Measurements from ENCODE around the gene CNTNAP5.

The CNTNAP5 gene

DNA sequence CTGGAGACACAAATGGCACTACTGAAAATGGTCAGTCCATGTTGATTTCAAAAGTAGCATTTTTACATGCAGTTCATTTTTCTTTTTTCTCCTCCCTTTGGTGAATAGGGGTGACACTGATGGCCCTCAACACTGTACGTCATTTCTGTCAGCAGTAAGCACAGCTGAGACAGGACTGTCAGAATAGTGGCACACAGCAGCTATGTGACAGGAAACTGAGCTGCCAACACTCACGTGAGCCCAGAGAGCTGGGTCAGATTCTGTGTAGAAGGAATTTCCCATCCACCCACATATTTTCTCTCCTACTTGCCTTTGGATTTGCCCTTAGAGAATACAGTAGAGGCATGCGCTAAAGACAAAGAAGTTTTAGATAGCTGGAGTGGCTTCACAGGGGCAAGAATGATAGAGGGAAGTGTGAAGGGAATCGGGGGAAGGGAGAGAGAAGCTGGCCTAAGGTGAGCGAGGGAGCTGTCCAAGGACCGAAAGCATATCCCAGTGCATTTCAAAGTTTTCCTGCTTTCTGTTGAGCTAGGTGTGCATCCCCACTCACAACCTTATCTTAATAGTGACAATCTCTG lies 476.6 kb downstream of the CNTNAP5 start:
- ATAC-seq (no peak), DNase-seq (no peak)
- H3K9me3 Mint-ChIP-seq: peaks cover 5% of the 10 kb centered on the region
- H3K27me3 Mint-ChIP-seq: no peaks in the 10 kb centered on the region
- no peaks in the 10 kb centered on the region for H3K4me1 Mint-ChIP-seq
- no peak overlapping the region for H3K4me3 Mint-ChIP-seq
- H3K36me3 Mint-ChIP-seq (ENCODE audit: low read depth): no peaks in the 10 kb centered on the region
- H3K27ac Mint-ChIP-seq: no peak overlapping the region

DNA sequence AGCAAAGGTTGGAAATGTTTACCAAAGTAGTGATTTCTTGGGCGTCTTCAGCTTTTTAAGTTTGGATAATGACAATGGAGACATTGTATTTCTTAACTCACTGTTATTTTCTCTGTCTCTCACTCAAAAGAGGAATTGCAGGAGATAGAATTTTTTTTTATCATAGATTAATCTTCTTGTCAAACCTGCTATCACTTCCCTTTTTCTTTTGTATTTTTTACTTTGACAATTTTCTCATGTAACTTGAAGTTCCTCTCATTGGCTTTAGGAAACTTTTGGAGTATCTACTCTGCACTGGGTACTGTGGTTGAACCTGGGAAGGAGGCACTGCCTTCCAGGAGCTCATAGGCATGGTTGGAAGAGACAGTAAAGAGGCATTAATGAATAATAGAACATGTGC lies 489.1 kb downstream of the CNTNAP5 start:
- Mint-ChIP-seq H3K27me3 (peaks cover 3% of the 10 kb centered on the region), H3K4me3 (no peak overlapping the region), H3K9me3 (peaks cover 25% of the 10 kb centered on the region), H3K27ac (no peak overlapping the region), H3K36me3 (ENCODE audit: low read depth) (no peaks in the 10 kb centered on the region), H3K4me1 (no peaks in the 10 kb centered on the region)
- ATAC-seq: no peak
- no peak for DNase-seq

DNA sequence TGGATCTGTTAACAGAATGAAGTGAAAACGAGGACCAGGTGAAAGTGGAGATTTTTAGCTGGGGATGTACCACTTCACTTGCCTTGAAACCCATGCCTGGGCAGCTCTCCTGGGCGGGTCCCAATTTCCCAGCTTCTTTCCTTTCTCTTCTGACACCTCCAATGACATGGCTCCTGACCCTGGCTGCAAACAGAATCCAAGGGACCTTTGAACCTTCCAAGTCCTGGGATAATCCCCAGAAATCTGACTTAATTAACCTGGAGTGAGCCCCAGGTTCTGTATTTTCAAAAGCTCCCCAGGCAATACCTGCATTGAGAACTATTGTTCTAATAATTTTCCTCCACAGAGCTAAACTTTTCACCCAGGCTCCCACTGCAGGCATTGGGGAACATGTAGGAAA lies 495.9 kb downstream of the CNTNAP5 start:
- peaks cover 22% of the 10 kb centered on the region for H3K9me3 Mint-ChIP-seq
- H3K27me3 Mint-ChIP-seq: peaks cover 3% of the 10 kb centered on the region
- no peak for ATAC-seq
- no peak overlapping the region for H3K4me3 Mint-ChIP-seq
- DNase-seq: no peak
- no peak overlapping the region for H3K27ac Mint-ChIP-seq
- H3K36me3 Mint-ChIP-seq (ENCODE audit: low read depth): no peaks in the 10 kb centered on the region
- no peaks in the 10 kb centered on the region for H3K4me1 Mint-ChIP-seq

DNA sequence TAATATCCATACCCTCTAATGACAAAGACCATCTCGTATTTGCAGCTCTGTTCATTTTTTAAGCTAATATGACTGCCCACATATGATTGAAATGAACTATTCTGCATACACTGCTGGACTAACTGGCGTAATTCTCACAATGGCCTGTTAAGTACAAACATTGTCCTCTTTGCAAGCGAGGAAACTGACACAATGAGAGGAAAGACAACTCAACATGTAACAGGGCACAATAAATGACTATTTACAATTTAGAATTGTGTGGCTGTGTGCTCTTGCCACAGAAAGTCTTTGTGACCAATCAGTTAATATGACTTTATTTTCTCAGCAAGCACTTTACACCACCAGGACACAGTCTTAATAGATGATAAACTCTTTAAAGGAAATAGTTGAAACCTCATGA lies 498.0 kb downstream of the CNTNAP5 start:
- DNase-seq (no peak), ATAC-seq (no peak)
- Mint-ChIP-seq H3K9me3 (peaks cover 6% of the 10 kb centered on the region), H3K27ac (no peak overlapping the region), H3K4me3 (no peak overlapping the region), H3K36me3 (ENCODE audit: low read depth) (no peaks in the 10 kb centered on the region), H3K4me1 (no peaks in the 10 kb centered on the region), H3K27me3 (no peaks in the 10 kb centered on the region)

DNA sequence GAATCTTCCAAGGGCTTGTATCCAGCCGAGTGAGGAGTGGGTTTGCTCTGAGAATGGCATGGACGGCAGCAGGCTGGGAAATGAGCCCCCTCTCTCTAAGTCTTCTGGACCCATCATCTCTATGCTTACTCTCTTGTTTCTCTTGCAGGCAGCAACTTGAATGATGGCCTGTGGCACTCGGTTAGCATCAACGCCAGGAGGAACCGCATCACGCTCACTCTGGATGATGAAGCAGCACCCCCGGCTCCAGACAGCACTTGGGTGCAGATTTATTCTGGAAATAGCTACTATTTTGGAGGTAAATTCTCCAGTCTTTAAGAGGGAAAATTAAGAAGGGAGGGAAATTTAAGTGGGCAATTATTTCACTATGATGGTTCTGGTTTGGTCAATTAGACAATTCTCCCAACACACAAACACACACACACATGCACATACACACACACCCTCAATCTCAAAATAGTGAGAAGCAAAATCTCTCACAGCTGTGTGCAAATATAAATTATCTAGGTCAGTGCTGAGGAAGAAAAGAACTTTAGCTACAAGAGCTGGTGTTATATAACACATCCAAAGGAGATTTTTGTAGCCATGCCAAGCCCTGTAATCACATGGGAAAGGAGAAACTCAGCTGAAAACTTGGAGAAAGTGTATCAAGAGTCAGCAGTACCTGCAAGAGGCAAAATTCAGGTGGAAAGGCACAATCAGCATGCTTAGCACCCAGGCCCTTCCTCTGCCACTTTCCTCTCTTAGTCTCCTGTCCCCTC lies 499.2 kb downstream of the CNTNAP5 start:
- no peaks in the 10 kb centered on the region for H3K27me3 Mint-ChIP-seq
- DNase-seq: no peak
- no peaks in the 10 kb centered on the region for H3K36me3 Mint-ChIP-seq (ENCODE audit: low read depth)
- H3K4me3 Mint-ChIP-seq: no peak overlapping the region
- no peaks in the 10 kb centered on the region for H3K4me1 Mint-ChIP-seq
- H3K9me3 Mint-ChIP-seq: peaks cover 6% of the 10 kb centered on the region
- H3K27ac Mint-ChIP-seq: no peak overlapping the region
- no peak for ATAC-seq

DNA sequence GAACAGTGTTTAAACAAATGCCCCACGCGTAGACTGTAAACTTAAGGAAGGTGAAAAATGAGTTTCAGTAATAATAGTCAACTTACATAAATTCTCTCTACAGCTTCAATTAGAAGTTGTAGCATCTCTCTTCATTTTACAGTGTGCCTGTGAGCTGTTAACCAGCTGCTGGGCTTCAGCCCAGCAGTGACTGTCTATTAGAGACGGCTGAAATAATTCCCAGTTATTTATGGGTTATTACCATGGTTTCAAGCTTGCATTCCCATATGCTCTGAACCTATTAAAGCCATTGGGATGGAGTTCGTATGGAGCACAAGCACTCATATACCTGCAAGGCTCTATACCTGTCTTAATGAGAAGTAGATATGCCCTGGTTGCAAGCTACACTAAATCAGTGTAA lies 501.1 kb downstream of the CNTNAP5 start:
- H3K4me3 Mint-ChIP-seq: no peak overlapping the region
- DNase-seq: no peak

DNA sequence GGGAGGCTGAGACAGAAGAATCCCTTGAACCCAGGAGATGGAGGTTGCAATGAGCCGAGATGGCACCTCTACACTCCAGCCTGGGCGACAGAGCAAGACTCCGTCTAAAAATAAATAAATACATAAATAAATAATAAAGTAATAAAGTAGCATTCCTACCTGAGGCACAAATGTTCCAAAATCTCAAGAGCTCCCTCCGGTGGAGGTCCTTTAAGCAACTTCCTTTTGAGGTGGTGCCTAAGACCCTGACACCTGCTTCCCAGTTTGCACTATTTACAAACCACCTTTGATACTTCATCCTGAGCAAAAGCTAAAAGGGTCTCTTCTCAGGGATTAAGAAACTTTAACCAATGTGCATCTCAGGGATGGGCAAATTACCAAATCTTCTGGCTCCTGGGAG lies 505.1 kb downstream of the CNTNAP5 start:
- no peak overlapping the region for H3K4me3 Mint-ChIP-seq
- no peaks in the 10 kb centered on the region for H3K27me3 Mint-ChIP-seq
- ATAC-seq (no peak), DNase-seq (no peak)
- no peaks in the 10 kb centered on the region for H3K4me1 Mint-ChIP-seq
- no peak overlapping the region for H3K27ac Mint-ChIP-seq
- peaks cover 4% of the 10 kb centered on the region for H3K9me3 Mint-ChIP-seq
- no peaks in the 10 kb centered on the region for H3K36me3 Mint-ChIP-seq (ENCODE audit: low read depth)

More for the DNA sequence above, 501.1 kb downstream of the CNTNAP5 start:
- no peak for ATAC-seq
- no peaks in the 10 kb centered on the region for H3K36me3 Mint-ChIP-seq (ENCODE audit: low read depth)
- no peaks in the 10 kb centered on the region for H3K27me3 Mint-ChIP-seq
- no peaks in the 10 kb centered on the region for H3K4me1 Mint-ChIP-seq
- no peaks in the 10 kb centered on the region for H3K9me3 Mint-ChIP-seq
- H3K27ac Mint-ChIP-seq: no peak overlapping the region

DNA sequence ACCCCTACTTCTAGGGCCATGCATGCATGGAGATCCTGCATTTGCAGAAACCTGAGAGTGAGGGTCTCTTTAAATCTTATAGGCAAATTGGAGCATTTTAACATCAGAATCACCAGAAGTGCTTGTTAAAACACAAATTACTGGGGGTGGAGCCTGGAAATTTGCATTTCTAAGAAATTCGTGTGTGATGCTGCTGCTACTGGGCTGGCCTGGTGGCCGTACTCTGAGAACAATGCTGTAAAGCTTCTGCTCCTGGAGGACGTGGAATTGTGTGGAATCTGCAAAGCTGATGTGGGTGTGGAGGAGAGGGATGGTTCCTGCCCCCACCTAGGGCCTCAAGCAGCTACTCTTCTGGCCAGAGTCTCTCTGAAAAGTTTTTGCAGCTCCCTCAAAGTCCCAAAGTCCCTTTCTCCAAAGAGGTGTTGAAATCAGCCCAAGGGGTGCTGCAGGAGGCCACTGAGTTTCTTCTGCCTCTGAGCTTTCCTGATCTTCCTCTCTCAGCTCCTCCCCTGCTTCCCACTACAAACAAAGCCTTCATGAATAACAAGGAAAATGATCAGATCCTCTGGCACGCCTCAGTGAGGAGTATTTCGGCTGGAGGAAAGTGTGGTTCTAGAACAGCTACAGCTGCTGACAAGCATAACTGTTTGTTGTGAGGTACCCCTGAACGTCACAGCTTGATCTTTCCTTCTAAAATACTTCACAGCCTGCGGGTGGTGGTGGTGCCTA lies 508.3 kb downstream of the CNTNAP5 start:
- peaks cover 4% of the 10 kb centered on the region for H3K9me3 Mint-ChIP-seq

DNA sequence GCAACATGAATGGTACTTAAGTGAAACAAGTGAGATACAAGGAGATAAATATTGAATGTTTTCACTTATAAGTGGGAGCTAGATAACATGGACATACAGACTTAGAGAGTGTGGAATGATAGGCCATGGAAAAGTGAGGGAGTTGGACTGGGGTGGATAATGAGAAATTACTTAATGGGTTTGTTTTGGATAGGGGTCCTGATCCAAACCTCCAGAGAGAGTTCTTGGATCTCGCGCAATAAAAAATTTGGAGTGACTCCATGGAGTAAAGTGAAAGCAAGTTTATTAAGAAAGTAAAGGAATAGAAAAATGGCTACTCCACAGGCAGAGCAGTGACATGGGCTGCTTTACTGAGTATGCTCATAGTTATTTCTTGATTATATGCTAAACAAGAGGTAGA lies 508.9 kb downstream of the CNTNAP5 start:
- Mint-ChIP-seq H3K27ac (no peak overlapping the region), H3K4me3 (no peak overlapping the region), H3K4me1 (no peaks in the 10 kb centered on the region), H3K36me3 (ENCODE audit: low read depth) (no peaks in the 10 kb centered on the region), H3K9me3 (peaks cover 4% of the 10 kb centered on the region), H3K27me3 (no peaks in the 10 kb centered on the region)
- no peak for ATAC-seq
- DNase-seq: no peak

More for the DNA sequence above, 508.3 kb downstream of the CNTNAP5 start:
- no peak for ATAC-seq
- Mint-ChIP-seq H3K27me3 (no peaks in the 10 kb centered on the region), H3K36me3 (ENCODE audit: low read depth) (no peaks in the 10 kb centered on the region), H3K4me3 (no peak overlapping the region), H3K27ac (no peak overlapping the region), H3K4me1 (no peaks in the 10 kb centered on the region)
- DNase-seq: no peak

DNA sequence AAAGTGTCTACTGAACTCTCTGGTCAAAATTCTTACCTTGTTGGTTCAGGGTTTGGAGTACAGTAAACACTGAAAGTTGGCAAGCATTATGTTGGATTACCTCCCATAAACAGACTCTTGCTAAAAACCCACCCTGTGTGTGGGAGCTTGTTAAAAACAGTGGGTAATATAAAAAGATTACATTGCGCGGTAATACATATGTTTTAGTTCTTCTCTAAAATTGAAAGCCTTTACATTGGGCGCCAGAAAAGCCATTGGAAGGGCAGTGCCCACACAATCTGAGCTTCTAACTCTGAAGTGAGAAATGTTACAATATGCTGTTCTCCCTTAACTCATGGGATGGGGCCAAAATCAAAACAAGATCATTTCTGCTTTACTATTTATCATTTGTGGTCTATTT lies 510.7 kb downstream of the CNTNAP5 start:
- H3K9me3 Mint-ChIP-seq: peaks cover 4% of the 10 kb centered on the region
- H3K4me1 Mint-ChIP-seq: no peaks in the 10 kb centered on the region
- ATAC-seq (no peak), DNase-seq (no peak)
- H3K27me3 Mint-ChIP-seq: no peaks in the 10 kb centered on the region
- H3K4me3 Mint-ChIP-seq: no peak overlapping the region
- H3K36me3 Mint-ChIP-seq (ENCODE audit: low read depth): no peaks in the 10 kb centered on the region
- H3K27ac Mint-ChIP-seq: no peak overlapping the region

DNA sequence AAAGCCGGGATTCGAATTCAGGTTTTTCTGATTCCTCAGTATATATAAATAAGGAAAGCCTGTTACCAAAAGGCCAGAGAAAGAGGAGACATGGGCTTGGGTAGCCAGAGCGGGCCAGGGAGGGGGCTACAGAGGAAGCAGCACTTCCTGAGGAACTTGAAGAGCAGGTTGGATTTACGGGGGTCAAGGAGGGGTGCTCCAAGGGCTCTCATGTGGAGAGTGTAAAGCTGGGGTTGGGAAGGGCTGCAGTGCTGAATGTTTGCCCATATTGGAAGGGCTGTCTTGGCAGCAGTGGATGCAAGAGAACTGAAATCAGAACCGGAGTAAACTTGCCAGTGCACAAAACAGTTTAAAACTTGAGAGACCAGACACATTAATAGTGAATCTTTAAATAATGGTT lies 511.5 kb downstream of the CNTNAP5 start:
- ATAC-seq: no peak
- H3K4me3 Mint-ChIP-seq: no peak overlapping the region
- no peaks in the 10 kb centered on the region for H3K36me3 Mint-ChIP-seq (ENCODE audit: low read depth)
- H3K4me1 Mint-ChIP-seq: no peaks in the 10 kb centered on the region
- peaks cover 4% of the 10 kb centered on the region for H3K9me3 Mint-ChIP-seq
- H3K27me3 Mint-ChIP-seq: no peaks in the 10 kb centered on the region
- DNase-seq: no peak
- H3K27ac Mint-ChIP-seq: no peak overlapping the region

DNA sequence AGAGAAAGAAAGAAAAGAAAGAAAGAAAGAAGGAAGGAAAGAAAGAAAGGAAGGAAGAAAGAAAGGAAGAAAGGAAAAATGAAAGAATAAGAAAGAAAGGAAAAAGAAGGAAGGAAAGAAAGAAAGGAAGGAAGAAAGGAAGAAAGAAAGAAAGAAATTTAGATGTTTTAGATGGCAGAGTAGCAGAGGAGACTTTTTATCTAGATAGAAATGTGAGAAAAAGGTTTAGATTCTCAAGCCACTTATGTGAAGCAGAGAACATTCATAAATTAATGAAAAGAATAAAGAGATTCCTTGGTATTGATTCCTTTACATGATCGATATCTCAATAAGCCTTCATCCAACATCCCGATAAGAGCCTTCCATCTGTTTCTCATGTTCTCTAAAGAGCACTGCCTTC lies 513.5 kb downstream of the CNTNAP5 start:
- ATAC-seq (no peak), DNase-seq (no peak)
- no peak overlapping the region for H3K27ac Mint-ChIP-seq
- H3K4me1 Mint-ChIP-seq: no peaks in the 10 kb centered on the region
- H3K36me3 Mint-ChIP-seq (ENCODE audit: low read depth): no peaks in the 10 kb centered on the region
- no peaks in the 10 kb centered on the region for H3K27me3 Mint-ChIP-seq
- H3K4me3 Mint-ChIP-seq: no peak overlapping the region
- peaks cover 2% of the 10 kb centered on the region for H3K9me3 Mint-ChIP-seq

DNA sequence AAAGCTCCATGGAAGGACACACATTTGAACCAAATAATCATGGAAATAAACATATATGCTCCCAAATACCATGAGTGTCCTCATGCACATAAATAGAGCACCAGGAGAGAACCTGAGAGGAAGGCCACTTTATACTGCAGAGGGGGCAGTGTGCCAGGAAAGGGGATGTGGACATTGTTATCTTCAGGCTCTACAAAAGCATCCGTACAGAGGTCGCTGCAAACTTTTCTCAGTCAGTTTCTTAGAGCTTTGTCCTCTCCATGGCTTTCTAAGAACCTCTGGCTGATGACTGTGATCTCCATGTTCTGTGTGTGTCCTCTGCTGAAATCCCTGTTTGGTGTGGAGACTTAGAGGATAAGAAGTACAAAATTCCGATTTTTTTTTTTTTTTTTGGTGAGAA lies 515.7 kb downstream of the CNTNAP5 start:
- Mint-ChIP-seq H3K27me3 (no peaks in the 10 kb centered on the region), H3K4me1 (no peaks in the 10 kb centered on the region), H3K36me3 (ENCODE audit: low read depth) (no peaks in the 10 kb centered on the region), H3K27ac (no peak overlapping the region), H3K4me3 (no peak overlapping the region), H3K9me3 (no peaks in the 10 kb centered on the region)
- DNase-seq: no peak
- no peak for ATAC-seq

DNA sequence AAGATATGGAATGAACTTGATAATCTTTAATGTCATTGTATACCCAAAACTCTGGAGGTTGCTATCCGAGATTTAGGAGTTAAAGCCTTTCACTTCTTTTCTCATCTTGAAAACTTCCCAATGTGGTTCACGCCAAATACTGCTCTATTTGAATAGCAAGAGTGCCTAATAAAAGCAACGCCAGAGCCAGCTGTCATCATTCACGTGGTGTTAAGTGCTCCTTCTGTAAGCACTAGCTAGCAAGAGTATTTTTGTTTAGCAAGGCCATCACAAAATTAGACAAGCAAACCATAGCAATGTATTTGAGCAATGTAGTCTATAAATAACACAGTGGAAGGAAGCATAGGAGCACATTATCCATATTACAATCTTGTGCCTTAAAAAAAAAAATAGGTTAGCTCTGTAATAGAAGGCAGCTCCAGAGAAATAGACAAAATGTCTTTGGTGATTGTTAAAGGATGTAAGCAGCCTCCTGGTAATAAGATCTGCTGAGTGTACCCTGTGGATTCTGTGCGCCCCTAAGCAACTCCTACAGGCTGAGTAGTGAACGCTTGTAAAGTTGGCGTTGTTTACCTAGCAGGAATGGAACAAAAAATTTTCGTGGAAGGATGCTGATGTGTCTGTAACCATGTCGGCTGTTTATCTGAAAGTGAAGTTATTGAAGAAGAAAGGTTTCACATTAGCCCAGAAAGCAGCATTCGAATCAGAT lies 518.0 kb downstream of the CNTNAP5 start:
- H3K9me3 Mint-ChIP-seq: no peaks in the 10 kb centered on the region
- ATAC-seq: no peak
- H3K36me3 Mint-ChIP-seq (ENCODE audit: low read depth): no peaks in the 10 kb centered on the region
- no peaks in the 10 kb centered on the region for H3K27me3 Mint-ChIP-seq
- H3K4me1 Mint-ChIP-seq: no peaks in the 10 kb centered on the region
- no peak overlapping the region for H3K4me3 Mint-ChIP-seq
- no peak for DNase-seq
- H3K27ac Mint-ChIP-seq: no peak overlapping the region

DNA sequence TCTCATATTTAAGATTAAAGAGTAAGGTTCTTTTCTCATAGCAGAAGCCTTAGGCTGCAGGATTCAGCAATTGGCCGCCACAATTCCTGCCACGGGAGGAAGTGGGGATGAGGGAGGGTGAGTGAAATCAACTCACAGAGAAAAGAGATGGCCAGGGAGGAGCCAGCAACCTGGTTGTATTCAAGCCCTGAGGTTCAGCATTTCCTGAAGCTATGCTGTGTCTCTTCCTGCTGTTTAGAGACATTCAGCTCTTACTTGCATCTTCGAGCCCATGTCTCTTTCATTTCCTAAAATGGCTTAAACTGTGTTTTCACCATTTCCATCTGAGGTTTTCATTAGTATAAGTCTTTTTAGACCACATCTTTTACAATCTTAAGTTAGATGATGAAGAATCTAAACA lies 522.6 kb downstream of the CNTNAP5 start:
- DNase-seq (no peak), ATAC-seq (no peak)
- Mint-ChIP-seq H3K9me3 (no peaks in the 10 kb centered on the region), H3K27me3 (no peaks in the 10 kb centered on the region), H3K4me1 (no peaks in the 10 kb centered on the region), H3K27ac (no peak overlapping the region), H3K4me3 (no peak overlapping the region), H3K36me3 (ENCODE audit: low read depth) (no peaks in the 10 kb centered on the region)

Data from activated naive CD8-positive, alpha-beta T cell treated with anti-CD3 and anti-CD28 coated beads, Interleukin-2, amount 50 U/mL, for 24 hours (primary cell).